Peyer's patch (tissue), 4 donors: ENCODE data around the gene SIRT1. TPM values are rescaled to one million over a fixed set of nuclear protein-coding genes. Genes with fewer than 3 reads are reported as not detected.

Experiments
- DNase-seq, 3 donors: peaks; one replicate each; pipeline ENCODE4 v3.0.0-alpha.2; 2017 to 2019
- H3K27ac ChIP-seq, 4 donors: fragments of 200-600 bp; sonication (generic); one replicate each; pipeline ENCODE4 v1.5.1; 2016 to 2019
- H3K27me3 ChIP-seq, 2 donors: fragments of 200-600 bp; sonication (generic); one replicate each; pipeline ENCODE4 v1.5.1; 2019
- H3K36me3 ChIP-seq, 3 donors: fragments of 200-600 bp; sonication (generic); one replicate each; pipeline ENCODE4 v1.5.1; 2016 to 2019
- H3K4me1 ChIP-seq, 4 donors: fragments of 200-600 bp; sonication (generic); one replicate each; pipeline ENCODE4 v1.5.1; 2016 to 2019
- H3K4me3 ChIP-seq, 4 donors: fragments of 200-600 bp; sonication (generic); 1 replicate in 3 of 4; 2 replicates in 1 of 4; pipeline ENCODE4 v1.5.1; 2016 to 2019; ENCODE audit warnings: mild to moderate bottlenecking in 1 of 4
- H3K9me3 ChIP-seq, 4 donors: fragments of 200-600 bp; sonication (generic); one replicate each; pipeline ENCODE4 v1.5.1; 2016 to 2019; ENCODE audit warnings: mild to moderate bottlenecking in 1 of 4
- POLR2A ChIP-seq, 2 donors: fragments of 450-650 bp; IDR thresholded peaks; one replicate each; pipeline ENCODE4 v1.5.1; 2017; ENCODE audit warnings: antibody characterized with exemption in 2 of 2, mild to moderate bottlenecking in 2 of 2, moderate library complexity in 2 of 2
- total RNA-seq, 4 donors: library from RNA; depleted of rRNA; stranded (reverse); fragments of >200 nt; gene quantifications; one replicate each; pipeline ENCODE4 v1.1.0, GENCODE V29; 2016
- TF ChIP-seq, protein P1 (sequence below), 6 experiments: fragments of 450-650 bp in 4 of 6; fragments of 200-600 bp in 2 of 6; sonication (generic) in 1 of 6; IDR thresholded peaks; one replicate each; pipeline ENCODE4 v1.5.1; 2017 to 2019; ENCODE audit warnings: antibody characterized with exemption in 6 of 6, mild to moderate bottlenecking in 3 of 6, moderate library complexity in 1 of 6

The SIRT1 gene
- total RNA-seq, 4 donors from 2014 or later = 12.1 to 25.6 (median 14.0) TPM

DNA sequence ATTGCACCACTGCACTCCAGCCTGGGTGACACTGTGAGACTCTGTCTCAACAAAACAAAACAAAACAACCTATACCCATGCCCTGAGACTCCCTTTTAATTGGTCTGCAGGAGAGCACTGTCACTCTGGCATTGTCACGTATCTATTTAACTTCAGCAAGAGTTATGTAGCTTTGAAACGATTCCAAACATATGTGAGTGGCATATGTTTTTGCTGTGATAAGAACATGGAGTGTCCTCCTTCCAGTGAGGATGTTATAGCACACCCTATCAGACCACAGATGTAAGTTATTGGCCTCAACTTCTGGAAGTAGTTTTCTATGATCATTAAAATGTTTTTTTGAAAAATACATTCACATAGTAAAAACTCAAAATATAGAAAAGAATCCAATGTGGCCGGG is 30.9 kb upstream of the SIRT1 start:
- no peak for TF ChIP-seq POLR2A (IDR thresholded peaks at IDR 0.05)
- TF ChIP-seq, protein P1, sequence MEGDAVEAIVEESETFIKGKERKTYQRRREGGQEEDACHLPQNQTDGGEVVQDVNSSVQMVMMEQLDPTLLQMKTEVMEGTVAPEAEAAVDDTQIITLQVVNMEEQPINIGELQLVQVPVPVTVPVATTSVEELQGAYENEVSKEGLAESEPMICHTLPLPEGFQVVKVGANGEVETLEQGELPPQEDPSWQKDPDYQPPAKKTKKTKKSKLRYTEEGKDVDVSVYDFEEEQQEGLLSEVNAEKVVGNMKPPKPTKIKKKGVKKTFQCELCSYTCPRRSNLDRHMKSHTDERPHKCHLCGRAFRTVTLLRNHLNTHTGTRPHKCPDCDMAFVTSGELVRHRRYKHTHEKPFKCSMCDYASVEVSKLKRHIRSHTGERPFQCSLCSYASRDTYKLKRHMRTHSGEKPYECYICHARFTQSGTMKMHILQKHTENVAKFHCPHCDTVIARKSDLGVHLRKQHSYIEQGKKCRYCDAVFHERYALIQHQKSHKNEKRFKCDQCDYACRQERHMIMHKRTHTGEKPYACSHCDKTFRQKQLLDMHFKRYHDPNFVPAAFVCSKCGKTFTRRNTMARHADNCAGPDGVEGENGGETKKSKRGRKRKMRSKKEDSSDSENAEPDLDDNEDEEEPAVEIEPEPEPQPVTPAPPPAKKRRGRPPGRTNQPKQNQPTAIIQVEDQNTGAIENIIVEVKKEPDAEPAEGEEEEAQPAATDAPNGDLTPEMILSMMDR (IDR thresholded peaks at IDR 0.05) = no peak
- Histone ChIP-seq H3K4me3 (no peak overlapping the region), H3K27me3 (no peaks in the 10 kb centered on the region), H3K4me1 (peaks cover 0 to 4% (median 0%) of the 10 kb centered on the region in 4 donors), H3K9me3 (no peaks in the 10 kb centered on the region), H3K27ac (no peak overlapping the region), H3K36me3 (no peaks in the 10 kb centered on the region)
- DNase-seq = no peak

DNA sequence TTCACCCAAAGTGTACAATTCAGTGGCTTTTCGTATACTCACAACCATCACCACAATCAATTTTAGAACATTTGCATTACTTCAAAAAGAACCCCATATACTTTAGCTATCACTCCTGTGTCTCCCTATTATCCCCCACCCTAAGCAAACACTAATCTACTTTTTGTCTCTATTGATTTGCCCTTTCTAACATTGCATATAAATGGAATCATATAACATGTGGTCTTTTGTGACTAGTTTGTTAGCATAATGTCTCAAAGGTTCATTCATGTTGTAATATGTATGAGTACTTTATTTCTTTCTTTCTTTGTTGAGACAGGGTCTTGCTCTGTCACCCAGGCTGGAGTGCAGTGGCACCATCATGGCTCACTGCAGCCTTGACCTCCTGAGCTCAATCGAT is 25.5 kb upstream of the SIRT1 start:
- DNase-seq = no peak

GRCh38 chr10:67861750-67862432 is 22.6 kb upstream of the SIRT1 start:
- H3K9me3 ChIP-seq = no peaks in the 10 kb centered on the region
- H3K4me3 ChIP-seq = no peak overlapping the region
- H3K27me3 ChIP-seq = no peaks in the 10 kb centered on the region
- H3K4me1 ChIP-seq = no peaks in the 10 kb centered on the region
- no peak for TF ChIP-seq POLR2A (IDR thresholded peaks at IDR 0.05)
- TF ChIP-seq, protein P1 (IDR thresholded peaks at IDR 0.05) = no peak
- no peak overlapping the region for H3K27ac ChIP-seq
- DNase-seq = no peak
- no peaks in the 10 kb centered on the region for H3K36me3 ChIP-seq

More for the DNA sequence above, 25.5 kb upstream of the SIRT1 start:
- Histone ChIP-seq H3K27me3 (no peaks in the 10 kb centered on the region), H3K36me3 (no peaks in the 10 kb centered on the region), H3K4me1 (no peaks in the 10 kb centered on the region), H3K4me3 (no peak overlapping the region), H3K27ac (no peak overlapping the region), H3K9me3 (no peaks in the 10 kb centered on the region)
- TF ChIP-seq POLR2A (IDR thresholded peaks at IDR 0.05) = no peak
- TF ChIP-seq, protein P1 (IDR thresholded peaks at IDR 0.05) = no peak

DNA sequence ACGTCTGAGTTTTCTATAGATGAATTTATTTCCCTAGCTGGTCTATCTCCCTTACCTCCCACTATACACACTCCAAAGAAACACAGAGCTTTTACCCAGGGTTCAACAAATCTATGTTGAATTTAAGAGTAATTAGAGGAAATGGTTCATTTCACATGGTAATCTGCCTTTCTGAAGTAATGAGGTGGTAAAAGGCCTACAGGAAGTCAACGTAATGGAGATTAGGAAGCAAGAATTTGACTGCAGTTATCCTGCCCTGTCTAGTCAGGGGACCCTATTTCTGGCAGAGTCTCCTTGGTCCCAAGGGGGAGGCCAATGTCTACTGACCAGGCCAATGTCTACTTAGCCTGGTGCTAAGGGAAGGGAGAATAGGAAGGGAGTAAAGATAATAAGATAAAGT is 21.4 kb upstream of the SIRT1 start:
- Histone ChIP-seq H3K4me3 (no peak overlapping the region), H3K4me1 (no peaks in the 10 kb centered on the region), H3K27ac (no peak overlapping the region), H3K9me3 (no peaks in the 10 kb centered on the region), H3K36me3 (no peaks in the 10 kb centered on the region), H3K27me3 (no peaks in the 10 kb centered on the region)
- no peak for DNase-seq
- TF ChIP-seq, protein P1 (IDR thresholded peaks at IDR 0.05) = no peak
- TF ChIP-seq POLR2A (IDR thresholded peaks at IDR 0.05) = no peak

DNA sequence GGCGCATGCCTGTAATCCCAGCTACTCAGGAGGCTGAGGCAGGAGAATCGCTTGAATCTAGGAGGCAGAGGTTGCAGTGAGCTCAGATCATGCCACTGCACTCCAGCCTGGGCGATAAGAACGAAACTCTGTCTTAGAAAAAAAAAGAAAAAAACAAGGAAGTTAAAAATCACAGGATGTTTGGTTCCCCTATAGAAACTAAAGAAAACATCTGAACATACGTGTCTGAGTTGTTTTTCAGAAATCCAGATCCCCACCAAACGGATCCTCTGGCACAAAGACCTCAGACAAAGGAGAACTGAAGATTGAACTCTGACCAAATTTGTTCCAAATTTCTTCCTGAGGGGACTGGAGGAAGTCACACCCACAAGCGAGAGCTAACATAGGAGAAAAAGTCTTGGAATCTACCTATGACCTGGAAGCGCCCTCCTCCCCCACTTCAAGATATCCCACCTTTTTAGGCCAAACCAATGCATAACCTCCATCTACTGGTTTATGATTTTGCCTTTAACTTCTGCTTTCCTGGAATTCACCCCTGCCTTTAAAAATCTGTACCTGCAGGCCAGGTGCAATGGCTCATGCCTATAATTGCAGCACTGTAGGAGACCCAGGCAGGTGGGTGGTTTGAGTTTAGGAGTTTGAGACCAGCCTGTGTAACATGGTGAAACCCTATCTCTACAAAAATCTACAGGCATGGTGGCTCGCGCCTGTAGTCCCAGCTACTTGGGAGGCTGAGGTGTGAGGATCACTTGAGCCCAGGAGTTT is 19.7 kb upstream of the SIRT1 start:
- H3K4me1 ChIP-seq = no peaks in the 10 kb centered on the region
- H3K9me3 ChIP-seq = no peaks in the 10 kb centered on the region

More for the DNA sequence above, 19.7 kb upstream of the SIRT1 start:
- TF ChIP-seq POLR2A (IDR thresholded peaks at IDR 0.05) = no peak
- TF ChIP-seq, protein P1 (IDR thresholded peaks at IDR 0.05) = no peak
- H3K36me3 ChIP-seq = no peaks in the 10 kb centered on the region
- DNase-seq = no peak
- no peaks in the 10 kb centered on the region for H3K27me3 ChIP-seq
- no peak overlapping the region for H3K4me3 ChIP-seq
- no peak overlapping the region for H3K27ac ChIP-seq
